Muscle of back (tissue), 13 donors: ENCODE data around the gene ERF. TPM values are rescaled to one million over a fixed set of nuclear protein-coding genes. Genes with fewer than 3 reads are reported as not detected.

ENCODE experiments used
- DNase-seq, 3 donors: peaks; one replicate each; pipeline versions ENCODE4 v3.0.0 to v3.0.0-alpha.2; 2013
- long read RNA-seq, 9 donors: transcript quantifications; one replicate each; lab custom pipeline, GENCODE V29; 2026
- polyA plus RNA-seq, 10 donors: library from polyadenylated mRNA; unstranded; fragments of 120-200 nt; gene quantifications; one replicate each; pipeline ENCODE4 v1.2.1, GENCODE V29; 2013; ENCODE audit not compliant: insufficient read length in 10 of 10

ERF gene
- 10 to 100 TPM; 28.5 to 46.1 (median 38.4) TPM for polyA plus RNA-seq
- long read RNA-seq, donor 1, transcript ERF-201 (4 exons, 2,698 nt), result major isoform, 13 of 14 reads
- long read RNA-seq, donor 1, partial matches to known transcripts, result 0 of 14 reads
- long read RNA-seq, donor 1, other reads (novel, unspliced or antisense), result 0 of 14 reads
- long read RNA-seq, donor 2, partial matches to known transcripts, result 0 of 4 reads
- long read RNA-seq, donor 2, other reads (novel, unspliced or antisense), result 0 of 4 reads
- long read RNA-seq, donor 3, result 0 reads
- long read RNA-seq, donor 4, transcript ERF-201 (4 exons, 2,698 nt), result major isoform, 9 of 11 reads
- long read RNA-seq, donor 4, partial matches to known transcripts, result 0 of 11 reads
- long read RNA-seq, donor 4, other reads (novel, unspliced or antisense), result 0 of 11 reads
- long read RNA-seq, donor 5, transcript ERF-201 (4 exons, 2,698 nt), result major isoform, 9 of 11 reads
- long read RNA-seq, donor 5, partial matches to known transcripts, result 0 of 11 reads
- long read RNA-seq, donor 5, other reads (novel, unspliced or antisense), result 0 of 11 reads
- long read RNA-seq, donor 6, transcript ERF-201 (4 exons, 2,698 nt), result major isoform, 12 of 29 reads
- long read RNA-seq, donor 6, partial matches to known transcripts, result 14 of 29 reads
- long read RNA-seq, donor 6, other reads (novel, unspliced or antisense), result 0 of 29 reads
- long read RNA-seq, donor 7, transcript ERF-201 (4 exons, 2,698 nt), result major isoform, 12 of 15 reads
- long read RNA-seq, donor 7, partial matches to known transcripts, result 0 of 15 reads
- long read RNA-seq, donor 7, other reads (novel, unspliced or antisense), result 0 of 15 reads
- long read RNA-seq, donor 8, transcript ERF-201 (4 exons, 2,698 nt), result major isoform, 9 of 9 reads
- long read RNA-seq, donor 8, partial matches to known transcripts, result 0 of 9 reads
- long read RNA-seq, donor 8, other reads (novel, unspliced or antisense), result 0 of 9 reads
- long read RNA-seq, donor 9, partial matches to known transcripts, result 0 of 3 reads
- long read RNA-seq, donor 9, other reads (novel, unspliced or antisense), result 0 of 3 reads

DNA sequence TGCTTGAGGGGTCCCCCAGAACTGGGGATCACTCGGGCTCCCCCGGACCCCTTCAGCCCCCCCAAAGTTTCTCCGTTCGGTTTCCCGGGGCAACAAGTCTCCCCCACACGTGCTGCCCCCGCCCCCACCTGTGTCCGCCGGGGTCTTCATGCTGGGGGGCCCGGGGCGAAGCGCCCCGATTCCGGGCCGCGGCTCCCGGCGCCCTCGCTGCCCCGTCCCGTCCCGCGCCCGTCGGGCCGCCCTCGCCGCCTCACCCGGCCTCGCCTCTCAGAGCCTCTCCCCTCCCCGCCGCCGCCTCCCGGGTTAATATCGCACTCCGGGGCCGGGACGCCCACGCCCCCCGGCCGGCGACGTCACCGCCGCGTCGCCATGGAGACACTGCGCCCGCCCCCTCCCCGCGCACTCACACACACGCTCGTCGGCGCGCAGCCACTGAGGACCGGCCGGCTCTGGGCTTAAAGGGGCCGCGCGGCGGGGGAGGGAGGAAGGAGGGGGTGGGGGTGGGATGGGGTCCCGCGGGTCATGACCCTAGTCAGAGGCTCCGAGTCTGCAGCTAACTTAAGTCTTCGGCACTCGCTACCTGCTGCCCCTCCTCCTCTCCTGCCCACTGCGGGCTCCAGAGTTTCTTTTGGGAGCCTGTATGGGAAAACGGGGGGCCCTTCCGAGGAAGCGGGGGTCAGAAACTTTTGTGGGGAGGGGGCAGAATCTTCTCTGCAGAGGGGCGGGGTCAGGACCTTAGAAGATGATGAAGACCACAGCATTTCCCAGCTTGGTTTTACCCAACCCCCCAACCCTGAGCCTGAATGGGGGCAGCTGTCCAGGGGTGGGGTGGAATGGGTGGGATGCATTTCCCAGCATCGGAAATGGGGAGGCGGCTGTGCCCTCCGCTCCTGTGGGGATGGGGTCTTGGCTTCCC, at the start of gene ERF:
Gene ERF, minus strand, starts transcription at position 279 of the 916 bp plus-strand sequence. Its CDS starts 129 bp downstream, at position 150.
- DNase-seq, result peak; percentile 92 to 98 (median 96)

DNA sequence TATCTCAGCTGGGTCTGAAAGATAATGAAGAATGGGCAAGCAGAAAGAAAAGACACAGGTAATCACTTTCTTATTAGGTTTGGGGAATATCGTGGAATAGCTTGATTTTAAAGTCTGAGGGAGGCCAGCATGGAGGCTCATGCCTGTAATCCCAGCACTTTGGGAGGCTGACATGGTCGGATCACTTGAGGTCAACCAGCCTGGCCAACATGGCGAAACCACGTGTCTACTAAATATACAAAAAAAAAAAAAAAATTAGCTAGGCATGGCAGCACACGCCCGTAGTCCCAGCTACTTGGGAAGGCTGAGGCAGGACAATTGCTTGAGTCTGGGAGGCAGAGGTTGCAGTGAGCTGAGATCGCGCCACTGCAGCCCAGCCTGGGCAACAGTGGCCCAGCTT, 48.9 kb upstream of the ERF start:
- DNase-seq, result no peak

DNA sequence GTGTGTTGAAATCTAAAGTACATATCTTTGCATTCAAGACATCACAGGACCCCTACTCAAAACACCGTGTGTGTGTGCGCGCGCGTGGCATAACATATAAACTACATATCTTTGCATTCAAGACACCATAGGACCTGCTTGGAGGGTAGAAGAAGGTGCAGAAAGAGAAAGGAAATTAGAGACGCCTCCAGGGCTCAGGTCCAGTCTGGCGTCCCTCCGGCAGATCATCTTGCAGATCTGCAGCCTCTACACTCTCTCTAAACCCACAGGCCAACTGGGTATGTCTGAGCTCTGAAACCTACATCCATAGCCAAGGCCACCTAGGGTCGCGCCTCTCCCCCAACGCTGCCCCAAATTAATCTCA, 48.2 kb upstream of the ERF start:
- DNase-seq, result no peak

GRCh38 chr19:42301646-42302203, 46.8 kb upstream of the ERF start, which contains the start of gene PRR19:
Gene PRR19, plus strand, starts transcription at chr19:42302132. Its CDS starts 7,453 bp downstream, at chr19:42309585.
- no peak for DNase-seq

GRCh38 chr19:42297039-42297438, 42.1 kb upstream of the ERF start:
- peak in 1 of 3 donors; percentile 11 for DNase-seq

GRCh38 chr19:42295831-42296525, 41.0 kb upstream of the ERF start:
- peak; percentile 45 to 85 (median 77) for DNase-seq

DNA sequence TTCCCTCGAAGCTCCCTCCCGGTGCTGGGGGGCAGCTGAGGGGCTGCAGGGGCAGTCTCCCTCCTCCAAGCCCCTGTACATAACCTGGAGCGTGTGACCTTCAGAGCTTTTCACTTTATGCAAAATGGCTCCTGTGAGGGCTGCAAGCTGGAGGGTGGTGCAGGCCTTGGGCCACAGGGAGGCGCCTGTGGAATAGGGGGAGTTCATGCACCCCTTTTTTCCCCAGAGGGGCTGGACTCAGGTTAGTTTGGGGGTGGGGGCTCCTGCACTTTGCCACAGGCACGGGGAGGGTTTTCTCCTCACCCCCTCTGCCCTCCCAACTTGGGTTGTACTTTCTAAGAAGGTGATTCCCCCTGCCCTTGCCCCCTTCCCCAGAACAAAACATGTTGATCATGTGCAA, 40.4 kb upstream of the ERF start:
- DNase-seq, result no peak

DNA sequence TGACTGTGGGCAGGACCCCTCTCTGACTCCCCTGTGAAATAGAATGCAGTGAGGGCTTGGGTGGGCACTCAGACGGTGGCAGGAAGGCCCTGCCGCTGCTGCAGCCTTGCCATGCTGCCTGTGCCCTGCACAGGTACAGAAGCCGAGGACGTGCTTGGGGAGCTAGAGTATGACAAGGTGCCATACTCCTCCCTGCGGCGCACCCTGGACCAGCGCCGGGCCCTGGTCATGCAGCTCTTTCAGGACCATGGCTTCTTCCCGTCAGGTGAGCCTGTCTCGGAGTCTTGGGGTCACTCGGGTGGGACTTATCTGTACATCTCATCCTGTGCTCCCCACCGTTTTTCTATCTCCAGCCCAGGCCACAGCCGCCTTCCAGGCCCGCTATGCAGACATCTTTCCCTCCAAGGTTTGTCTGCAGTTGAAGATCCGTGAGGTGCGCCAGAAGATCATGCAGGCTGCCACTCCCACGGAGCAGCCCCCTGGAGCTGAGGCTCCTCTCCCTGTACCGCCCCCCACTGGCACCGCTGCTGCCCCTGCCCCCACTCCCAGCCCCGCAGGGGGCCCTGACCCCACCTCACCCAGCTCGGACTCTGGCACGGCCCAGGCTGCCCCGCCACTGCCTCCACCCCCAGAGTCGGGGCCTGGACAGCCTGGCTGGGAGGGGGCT, 39.7 kb upstream of the ERF start:
- DNase-seq, result no peak

DNA sequence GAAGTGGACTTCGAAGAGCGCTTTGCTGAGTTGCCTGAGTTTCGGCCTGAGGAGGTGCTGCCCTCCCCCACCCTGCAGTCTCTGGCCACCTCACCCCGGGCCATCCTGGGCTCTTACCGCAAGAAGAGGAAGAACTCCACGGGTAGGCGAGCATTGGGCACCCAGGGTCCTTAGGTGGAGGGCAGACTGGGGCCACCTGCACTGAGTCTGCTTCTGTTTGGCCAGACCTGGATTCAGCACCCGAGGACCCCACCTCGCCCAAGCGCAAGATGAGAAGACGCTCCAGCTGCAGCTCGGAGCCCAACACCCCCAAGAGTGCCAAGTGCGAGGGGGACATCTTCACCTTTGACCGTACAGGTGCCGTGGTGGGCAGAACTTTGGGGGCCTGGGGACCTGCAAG, 39.0 kb upstream of the ERF start:
- no peak for DNase-seq

- no peak for DNase-seq
These were observed 38.6 kb upstream of the ERF start for GRCh38 chr19:42293540-42293939.

GRCh38 chr19:42292963-42293362, 38.0 kb upstream of the ERF start:
- no peak for DNase-seq

DNA sequence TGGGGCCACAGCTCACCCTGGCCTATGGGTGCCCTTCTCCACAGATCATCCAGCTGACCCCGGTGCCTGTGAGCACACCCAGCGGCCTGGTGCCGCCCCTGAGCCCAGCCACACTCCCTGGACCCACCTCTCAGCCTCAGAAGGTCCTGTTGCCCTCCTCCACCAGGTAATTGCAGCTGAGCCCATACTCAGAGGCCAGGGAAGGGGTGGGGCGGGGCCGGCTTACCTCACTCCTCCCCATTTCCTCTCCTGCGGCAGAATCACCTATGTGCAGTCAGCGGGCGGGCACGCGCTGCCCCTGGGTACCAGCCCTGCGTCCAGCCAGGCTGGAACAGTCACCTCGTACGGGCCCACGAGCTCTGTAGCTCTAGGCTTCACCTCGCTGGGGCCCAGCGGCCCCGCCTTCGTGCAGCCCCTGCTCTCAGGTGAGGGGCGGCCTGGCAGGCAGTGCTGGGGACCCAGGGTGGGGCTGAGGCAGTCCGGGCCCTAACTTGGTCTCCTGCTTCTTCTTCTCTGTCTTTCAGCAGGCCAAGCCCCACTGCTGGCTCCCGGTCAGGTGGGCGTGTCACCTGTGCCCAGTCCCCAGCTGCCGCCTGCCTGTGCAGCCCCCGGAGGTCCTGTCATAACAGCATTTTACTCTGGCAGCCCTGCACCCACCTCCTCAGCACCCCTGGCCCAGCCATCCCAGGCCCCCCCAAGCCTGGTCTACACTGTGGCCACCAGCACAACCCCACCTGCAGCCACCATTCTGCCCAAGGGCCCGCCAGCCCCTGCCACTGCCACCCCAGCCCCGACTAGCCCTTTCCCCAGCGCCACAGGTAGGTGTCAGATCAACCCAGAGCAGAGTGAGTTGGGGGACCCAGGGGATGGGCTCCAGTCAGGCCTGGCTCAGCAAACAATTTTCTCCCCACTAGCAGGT, 37.4 kb upstream of the ERF start:
- no peak for DNase-seq

DNA sequence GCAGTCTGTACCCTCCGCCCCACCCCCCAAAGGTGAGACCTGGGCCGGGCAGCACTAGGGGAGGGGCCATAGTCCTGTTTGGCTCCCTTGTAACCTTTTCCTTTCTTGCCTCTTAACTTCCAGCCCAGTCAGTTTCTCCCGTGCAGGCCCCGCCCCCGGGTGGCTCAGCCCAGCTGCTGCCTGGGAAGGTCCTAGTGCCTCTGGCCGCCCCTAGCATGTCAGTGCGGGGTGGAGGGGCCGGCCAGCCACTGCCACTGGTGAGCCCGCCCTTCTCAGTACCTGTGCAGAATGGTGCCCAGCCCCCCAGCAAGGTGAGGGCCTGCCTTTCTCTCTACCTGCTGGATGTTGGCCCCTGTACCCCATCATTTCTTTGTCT, 36.5 kb upstream of the ERF start:
- DNase-seq, result peak in 1 of 3 donors; percentile 45

GRCh38 chr19:42290523-42291434, 35.9 kb upstream of the ERF start:
- DNase-seq, result no peak

DNA sequence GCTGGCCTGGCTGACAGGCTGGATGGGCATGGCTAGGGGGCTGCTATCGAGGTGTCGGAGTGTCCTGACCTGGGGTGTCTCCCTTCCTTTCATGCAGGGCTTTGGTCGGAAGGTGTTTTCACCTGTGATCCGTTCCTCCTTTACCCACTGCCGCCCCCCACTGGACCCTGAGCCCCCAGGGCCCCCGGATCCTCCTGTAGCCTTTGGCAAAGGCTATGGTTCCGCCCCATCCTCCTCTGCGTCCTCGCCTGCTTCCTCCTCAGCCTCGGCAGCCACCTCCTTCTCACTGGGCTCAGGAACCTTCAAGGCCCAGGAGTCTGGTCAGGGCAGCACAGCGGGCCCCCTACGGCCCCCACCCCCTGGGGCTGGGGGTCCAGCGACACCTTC, 35.2 kb upstream of the ERF start:
- DNase-seq, result no peak

DNA sequence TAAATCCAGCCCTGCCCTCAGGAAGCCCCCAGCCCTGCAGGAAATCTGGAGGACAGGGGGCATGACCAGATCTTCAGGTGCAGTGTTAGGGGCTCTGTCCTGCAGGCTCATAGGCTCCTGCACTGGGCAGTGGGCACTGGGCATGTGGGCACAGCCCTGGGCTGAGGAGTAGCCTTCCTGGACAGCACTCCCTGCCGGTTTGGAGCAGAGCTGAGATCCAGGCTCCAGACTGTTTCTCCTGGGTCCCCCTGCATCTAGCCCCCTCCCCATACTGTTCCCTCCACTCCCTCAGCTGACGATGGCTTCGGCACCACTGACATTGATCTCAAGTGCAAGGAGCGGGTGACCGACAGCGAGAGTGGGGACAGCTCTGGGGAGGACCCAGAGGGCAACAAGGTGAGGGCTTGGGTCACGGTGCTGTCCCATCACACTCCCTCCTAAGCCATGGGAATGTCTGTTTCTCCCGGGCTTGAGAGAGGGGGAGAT, 34.7 kb upstream of the ERF start:
- DNase-seq, result no peak

DNA sequence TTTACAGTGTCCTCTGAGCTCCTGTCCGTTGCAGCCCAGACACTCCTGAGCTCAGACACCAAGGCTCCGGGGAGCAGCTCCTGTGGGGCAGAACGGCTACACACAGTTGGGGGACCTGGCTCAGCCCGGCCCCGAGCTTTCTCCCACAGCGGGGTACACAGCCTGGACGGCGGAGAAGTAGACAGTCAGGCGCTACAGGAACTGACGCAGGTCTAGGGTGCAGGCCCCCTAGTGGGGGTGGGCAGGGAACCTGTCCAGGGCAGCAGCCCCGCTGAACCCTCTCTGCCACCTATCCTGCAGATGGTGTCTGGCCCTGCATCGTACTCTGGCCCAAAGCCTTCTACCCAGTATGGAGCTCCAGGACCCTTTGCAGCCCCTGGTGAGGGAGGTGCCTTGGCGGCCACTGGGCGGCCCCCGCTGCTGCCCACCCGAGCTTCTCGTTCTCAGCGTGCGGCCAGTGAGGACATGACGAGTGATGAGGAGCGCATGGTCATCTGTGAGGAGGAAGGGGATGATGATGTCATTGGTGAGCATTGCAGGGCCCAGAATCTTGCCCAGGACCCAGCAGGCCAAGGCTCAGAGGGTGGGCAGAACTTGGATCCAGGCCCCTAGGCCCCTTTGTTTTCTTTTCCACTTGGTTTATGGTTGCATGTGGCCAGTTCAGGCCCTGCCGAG, 34.1 kb upstream of the ERF start:
- DNase-seq, result no peak
